PFSK-1 (cell line): Measurements from ENCODE around the gene SPTLC2.

ENCODE experiments used
- POLR2AphosphoS5 ChIP-seq: IDR thresholded peaks from 2 replicates; pipeline ENCODE4 v1.6.1; 2012; ENCODE audit warnings: low read depth, mild to moderate bottlenecking, control low read depth, low read length, moderate library complexity
- TAF1 ChIP-seq: IDR thresholded peaks from 2 replicates; pipeline ENCODE4 v1.6.1; 2012; ENCODE audit warnings: low read length, control low read depth, borderline replicate concordance; ENCODE audit not compliant: insufficient read depth
- TF ChIP-seq, protein P1 (sequence below), 2 experiments: IDR thresholded peaks; 2 replicates each; pipeline versions ENCODE4 v1.6.1 to v1.8.0; 2011 to 2012; ENCODE audit warnings: low read depth in 2 of 2, low read length in 2 of 2, control low read depth in 1 of 2, inconsistent platforms in 1 of 2, mild to moderate bottlenecking in 1 of 2, moderate library complexity in 1 of 2; ENCODE audit not compliant: insufficient read depth in 1 of 2

DNA sequence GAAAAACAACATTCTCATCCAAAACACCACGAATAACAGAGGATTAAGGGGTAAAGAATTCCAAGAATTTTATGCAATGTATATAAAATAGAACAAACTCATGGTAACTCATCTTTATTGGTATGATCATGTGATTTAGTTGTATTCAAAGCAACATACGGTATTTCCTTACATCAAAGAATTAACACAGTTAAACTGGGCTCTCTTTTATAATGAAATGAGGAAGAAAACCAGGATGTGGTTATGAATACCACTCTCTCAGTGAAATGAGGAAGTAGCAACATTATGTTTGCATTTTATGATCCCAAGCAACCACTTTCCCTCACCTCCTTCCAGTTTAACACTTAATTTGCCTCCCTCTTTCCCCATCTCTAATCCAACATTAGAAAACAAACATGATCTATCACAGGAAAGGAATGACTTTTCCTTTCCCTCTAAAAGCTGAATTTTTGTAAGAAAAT is 22.9 kb downstream of the SPTLC2 start:
- TF ChIP-seq POLR2AphosphoS5 (no peak), TAF1 (no peak)
- TF ChIP-seq, protein P1, sequence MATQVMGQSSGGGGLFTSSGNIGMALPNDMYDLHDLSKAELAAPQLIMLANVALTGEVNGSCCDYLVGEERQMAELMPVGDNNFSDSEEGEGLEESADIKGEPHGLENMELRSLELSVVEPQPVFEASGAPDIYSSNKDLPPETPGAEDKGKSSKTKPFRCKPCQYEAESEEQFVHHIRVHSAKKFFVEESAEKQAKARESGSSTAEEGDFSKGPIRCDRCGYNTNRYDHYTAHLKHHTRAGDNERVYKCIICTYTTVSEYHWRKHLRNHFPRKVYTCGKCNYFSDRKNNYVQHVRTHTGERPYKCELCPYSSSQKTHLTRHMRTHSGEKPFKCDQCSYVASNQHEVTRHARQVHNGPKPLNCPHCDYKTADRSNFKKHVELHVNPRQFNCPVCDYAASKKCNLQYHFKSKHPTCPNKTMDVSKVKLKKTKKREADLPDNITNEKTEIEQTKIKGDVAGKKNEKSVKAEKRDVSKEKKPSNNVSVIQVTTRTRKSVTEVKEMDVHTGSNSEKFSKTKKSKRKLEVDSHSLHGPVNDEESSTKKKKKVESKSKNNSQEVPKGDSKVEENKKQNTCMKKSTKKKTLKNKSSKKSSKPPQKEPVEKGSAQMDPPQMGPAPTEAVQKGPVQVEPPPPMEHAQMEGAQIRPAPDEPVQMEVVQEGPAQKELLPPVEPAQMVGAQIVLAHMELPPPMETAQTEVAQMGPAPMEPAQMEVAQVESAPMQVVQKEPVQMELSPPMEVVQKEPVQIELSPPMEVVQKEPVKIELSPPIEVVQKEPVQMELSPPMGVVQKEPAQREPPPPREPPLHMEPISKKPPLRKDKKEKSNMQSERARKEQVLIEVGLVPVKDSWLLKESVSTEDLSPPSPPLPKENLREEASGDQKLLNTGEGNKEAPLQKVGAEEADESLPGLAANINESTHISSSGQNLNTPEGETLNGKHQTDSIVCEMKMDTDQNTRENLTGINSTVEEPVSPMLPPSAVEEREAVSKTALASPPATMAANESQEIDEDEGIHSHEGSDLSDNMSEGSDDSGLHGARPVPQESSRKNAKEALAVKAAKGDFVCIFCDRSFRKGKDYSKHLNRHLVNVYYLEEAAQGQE (IDR thresholded peaks at IDR 0.05; ENCODE audit: insufficient read depth in 1 of 2, low read depth in 2 of 2, low read length in 2 of 2): no peak
